ENCODE measurements around the gene TMCO4. TPM values are rescaled to one million over a fixed set of nuclear protein-coding genes. Genes with fewer than 3 reads are reported as not detected.

TMCO4 gene
- total and polyA plus RNA-seq, 2 of the 8 experiments (the other 6 are each of a cell fraction or from before 2014, with no cell fraction given): 3.0 to 3.1 TPM

GRCh38 chr1:19650416-19651140, 149.1 kb downstream of the TMCO4 start (continued):
- TF ChIP-seq, protein P1, sequence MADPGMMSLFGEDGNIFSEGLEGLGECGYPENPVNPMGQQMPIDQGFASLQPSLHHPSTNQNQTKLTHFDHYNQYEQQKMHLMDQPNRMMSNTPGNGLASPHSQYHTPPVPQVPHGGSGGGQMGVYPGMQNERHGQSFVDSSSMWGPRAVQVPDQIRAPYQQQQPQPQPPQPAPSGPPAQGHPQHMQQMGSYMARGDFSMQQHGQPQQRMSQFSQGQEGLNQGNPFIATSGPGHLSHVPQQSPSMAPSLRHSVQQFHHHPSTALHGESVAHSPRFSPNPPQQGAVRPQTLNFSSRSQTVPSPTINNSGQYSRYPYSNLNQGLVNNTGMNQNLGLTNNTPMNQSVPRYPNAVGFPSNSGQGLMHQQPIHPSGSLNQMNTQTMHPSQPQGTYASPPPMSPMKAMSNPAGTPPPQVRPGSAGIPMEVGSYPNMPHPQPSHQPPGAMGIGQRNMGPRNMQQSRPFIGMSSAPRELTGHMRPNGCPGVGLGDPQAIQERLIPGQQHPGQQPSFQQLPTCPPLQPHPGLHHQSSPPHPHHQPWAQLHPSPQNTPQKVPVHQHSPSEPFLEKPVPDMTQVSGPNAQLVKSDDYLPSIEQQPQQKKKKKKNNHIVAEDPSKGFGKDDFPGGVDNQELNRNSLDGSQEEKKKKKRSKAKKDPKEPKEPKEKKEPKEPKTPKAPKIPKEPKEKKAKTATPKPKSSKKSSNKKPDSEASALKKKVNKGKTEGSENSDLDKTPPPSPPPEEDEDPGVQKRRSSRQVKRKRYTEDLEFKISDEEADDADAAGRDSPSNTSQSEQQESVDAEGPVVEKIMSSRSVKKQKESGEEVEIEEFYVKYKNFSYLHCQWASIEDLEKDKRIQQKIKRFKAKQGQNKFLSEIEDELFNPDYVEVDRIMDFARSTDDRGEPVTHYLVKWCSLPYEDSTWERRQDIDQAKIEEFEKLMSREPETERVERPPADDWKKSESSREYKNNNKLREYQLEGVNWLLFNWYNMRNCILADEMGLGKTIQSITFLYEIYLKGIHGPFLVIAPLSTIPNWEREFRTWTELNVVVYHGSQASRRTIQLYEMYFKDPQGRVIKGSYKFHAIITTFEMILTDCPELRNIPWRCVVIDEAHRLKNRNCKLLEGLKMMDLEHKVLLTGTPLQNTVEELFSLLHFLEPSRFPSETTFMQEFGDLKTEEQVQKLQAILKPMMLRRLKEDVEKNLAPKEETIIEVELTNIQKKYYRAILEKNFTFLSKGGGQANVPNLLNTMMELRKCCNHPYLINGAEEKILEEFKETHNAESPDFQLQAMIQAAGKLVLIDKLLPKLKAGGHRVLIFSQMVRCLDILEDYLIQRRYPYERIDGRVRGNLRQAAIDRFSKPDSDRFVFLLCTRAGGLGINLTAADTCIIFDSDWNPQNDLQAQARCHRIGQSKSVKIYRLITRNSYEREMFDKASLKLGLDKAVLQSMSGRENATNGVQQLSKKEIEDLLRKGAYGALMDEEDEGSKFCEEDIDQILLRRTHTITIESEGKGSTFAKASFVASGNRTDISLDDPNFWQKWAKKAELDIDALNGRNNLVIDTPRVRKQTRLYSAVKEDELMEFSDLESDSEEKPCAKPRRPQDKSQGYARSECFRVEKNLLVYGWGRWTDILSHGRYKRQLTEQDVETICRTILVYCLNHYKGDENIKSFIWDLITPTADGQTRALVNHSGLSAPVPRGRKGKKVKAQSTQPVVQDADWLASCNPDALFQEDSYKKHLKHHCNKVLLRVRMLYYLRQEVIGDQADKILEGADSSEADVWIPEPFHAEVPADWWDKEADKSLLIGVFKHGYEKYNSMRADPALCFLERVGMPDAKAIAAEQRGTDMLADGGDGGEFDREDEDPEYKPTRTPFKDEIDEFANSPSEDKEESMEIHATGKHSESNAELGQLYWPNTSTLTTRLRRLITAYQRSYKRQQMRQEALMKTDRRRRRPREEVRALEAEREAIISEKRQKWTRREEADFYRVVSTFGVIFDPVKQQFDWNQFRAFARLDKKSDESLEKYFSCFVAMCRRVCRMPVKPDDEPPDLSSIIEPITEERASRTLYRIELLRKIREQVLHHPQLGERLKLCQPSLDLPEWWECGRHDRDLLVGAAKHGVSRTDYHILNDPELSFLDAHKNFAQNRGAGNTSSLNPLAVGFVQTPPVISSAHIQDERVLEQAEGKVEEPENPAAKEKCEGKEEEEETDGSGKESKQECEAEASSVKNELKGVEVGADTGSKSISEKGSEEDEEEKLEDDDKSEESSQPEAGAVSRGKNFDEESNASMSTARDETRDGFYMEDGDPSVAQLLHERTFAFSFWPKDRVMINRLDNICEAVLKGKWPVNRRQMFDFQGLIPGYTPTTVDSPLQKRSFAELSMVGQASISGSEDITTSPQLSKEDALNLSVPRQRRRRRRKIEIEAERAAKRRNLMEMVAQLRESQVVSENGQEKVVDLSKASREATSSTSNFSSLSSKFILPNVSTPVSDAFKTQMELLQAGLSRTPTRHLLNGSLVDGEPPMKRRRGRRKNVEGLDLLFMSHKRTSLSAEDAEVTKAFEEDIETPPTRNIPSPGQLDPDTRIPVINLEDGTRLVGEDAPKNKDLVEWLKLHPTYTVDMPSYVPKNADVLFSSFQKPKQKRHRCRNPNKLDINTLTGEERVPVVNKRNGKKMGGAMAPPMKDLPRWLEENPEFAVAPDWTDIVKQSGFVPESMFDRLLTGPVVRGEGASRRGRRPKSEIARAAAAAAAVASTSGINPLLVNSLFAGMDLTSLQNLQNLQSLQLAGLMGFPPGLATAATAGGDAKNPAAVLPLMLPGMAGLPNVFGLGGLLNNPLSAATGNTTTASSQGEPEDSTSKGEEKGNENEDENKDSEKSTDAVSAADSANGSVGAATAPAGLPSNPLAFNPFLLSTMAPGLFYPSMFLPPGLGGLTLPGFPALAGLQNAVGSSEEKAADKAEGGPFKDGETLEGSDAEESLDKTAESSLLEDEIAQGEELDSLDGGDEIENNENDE (IDR thresholded peaks at IDR 0.05; ENCODE audit: insufficient replicate concordance, low read length): no peak
- TF ChIP-seq SIRT6 (IDR thresholded peaks at IDR 0.05; ENCODE audit: low read length) (no peak), JUN (IDR thresholded peaks at IDR 0.05; ENCODE audit: low read depth, low read length) (no peak), CTBP2 (IDR thresholded peaks at IDR 0.05; ENCODE audit: borderline replicate concordance, insufficient read depth, insufficient read length, low read length) (no peak), BRCA1 (IDR thresholded peaks at IDR 0.05; ENCODE audit: low read depth, low read length) (no peak), ASH2L (IDR thresholded peaks at IDR 0.05; ENCODE audit: low read length) (no peak), EGR1 (IDR thresholded peaks at IDR 0.05; ENCODE audit: borderline replicate concordance, low read depth, low read length) (no peak)
- TF ChIP-seq, protein P2, sequence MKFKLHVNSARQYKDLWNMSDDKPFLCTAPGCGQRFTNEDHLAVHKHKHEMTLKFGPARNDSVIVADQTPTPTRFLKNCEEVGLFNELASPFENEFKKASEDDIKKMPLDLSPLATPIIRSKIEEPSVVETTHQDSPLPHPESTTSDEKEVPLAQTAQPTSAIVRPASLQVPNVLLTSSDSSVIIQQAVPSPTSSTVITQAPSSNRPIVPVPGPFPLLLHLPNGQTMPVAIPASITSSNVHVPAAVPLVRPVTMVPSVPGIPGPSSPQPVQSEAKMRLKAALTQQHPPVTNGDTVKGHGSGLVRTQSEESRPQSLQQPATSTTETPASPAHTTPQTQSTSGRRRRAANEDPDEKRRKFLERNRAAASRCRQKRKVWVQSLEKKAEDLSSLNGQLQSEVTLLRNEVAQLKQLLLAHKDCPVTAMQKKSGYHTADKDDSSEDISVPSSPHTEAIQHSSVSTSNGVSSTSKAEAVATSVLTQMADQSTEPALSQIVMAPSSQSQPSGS (IDR thresholded peaks at IDR 0.05; ENCODE audit: low read length): no peak

All from H1 (cell line).